Measurements from ENCODE around the gene GNG7. TPM values are rescaled to one million over a fixed set of nuclear protein-coding genes. Genes with fewer than 3 reads are reported as not detected.
"Not testable (repeated sequence)": the region's sequence is repeated elsewhere in the genome, so short reads cannot be mapped to it uniquely, and the experiment has no call there.

Gene GNG7
- total RNA-seq, 1 donor, result not detected

GRCh38 chr19:2475018-2475701, 227.3 kb downstream of the GNG7 start:
- H3K4me3 ChIP-seq (ENCODE audit: low read depth, low read length), result peak overlapping the region; percentile 83
- no peak for TF ChIP-seq CTCF (IDR thresholded peaks at IDR 0.05; ENCODE audit: insufficient read depth, low read depth, low read length)
- peak; percentile 57 for DNase-seq (ENCODE audit: low read depth)

- TF ChIP-seq CTCF (IDR thresholded peaks at IDR 0.05; ENCODE audit: insufficient read depth, low read depth, low read length), result peak; percentile 84
- peak; percentile 91 for DNase-seq (ENCODE audit: low read depth)
- H3K4me3 ChIP-seq (ENCODE audit: low read depth, low read length), result peak overlapping the region; percentile 83
Observed at GRCh38 chr19:2474232-2475017, 228.1 kb downstream of the GNG7 start.

- H3K4me3 ChIP-seq (ENCODE audit: low read depth, low read length); DNase-seq (ENCODE audit: low read depth): not testable (repeated sequence)
Observed at GRCh38 chr19:2469915-2470200, 232.6 kb downstream of the GNG7 start.

GRCh38 chr19:2469102-2469914, 233.2 kb downstream of the GNG7 start:
- DNase-seq (ENCODE audit: low read depth), result peak; percentile 41
- no peak for TF ChIP-seq CTCF (IDR thresholded peaks at IDR 0.05; ENCODE audit: insufficient read depth, low read depth, low read length)

GRCh38 chr19:2468596-2468995, 233.9 kb downstream of the GNG7 start:
- DNase-seq (ENCODE audit: low read depth), result no peak
- H3K4me3 ChIP-seq (ENCODE audit: low read depth, low read length), result no peak overlapping the region
- no peak for TF ChIP-seq CTCF (IDR thresholded peaks at IDR 0.05; ENCODE audit: insufficient read depth, low read depth, low read length)

More at GRCh38 chr19:2469102-2469914, 233.2 kb downstream of the GNG7 start:
- no peak overlapping the region for H3K4me3 ChIP-seq (ENCODE audit: low read depth, low read length)

- no peak overlapping the region for H3K4me3 ChIP-seq (ENCODE audit: low read depth, low read length)
- no peak for DNase-seq (ENCODE audit: low read depth)
- no peak for TF ChIP-seq CTCF (IDR thresholded peaks at IDR 0.05; ENCODE audit: insufficient read depth, low read depth, low read length)
Observed at GRCh38 chr19:2464389-2464788, 238.1 kb downstream of the GNG7 start.

- H3K4me3 ChIP-seq (ENCODE audit: low read depth, low read length); DNase-seq (ENCODE audit: low read depth): not testable (repeated sequence)
Observed at GRCh38 chr19:2463694-2464093, 238.8 kb downstream of the GNG7 start.
